ENCODE measurements around the gene CNN3. TPM values are rescaled to one million over a fixed set of nuclear protein-coding genes. Genes with fewer than 3 reads are reported as not detected.
"Not testable (repeated sequence)": the region's sequence is repeated elsewhere in the genome, so short reads cannot be mapped to it uniquely, and the experiment has no call there.

CNN3 gene
- total RNA-seq, 3 donors from 2014 or later (not counting 1 experiment from before 2014, with no cell fraction given), result 0.55 to 1.7 (median 0.96) TPM

DNA sequence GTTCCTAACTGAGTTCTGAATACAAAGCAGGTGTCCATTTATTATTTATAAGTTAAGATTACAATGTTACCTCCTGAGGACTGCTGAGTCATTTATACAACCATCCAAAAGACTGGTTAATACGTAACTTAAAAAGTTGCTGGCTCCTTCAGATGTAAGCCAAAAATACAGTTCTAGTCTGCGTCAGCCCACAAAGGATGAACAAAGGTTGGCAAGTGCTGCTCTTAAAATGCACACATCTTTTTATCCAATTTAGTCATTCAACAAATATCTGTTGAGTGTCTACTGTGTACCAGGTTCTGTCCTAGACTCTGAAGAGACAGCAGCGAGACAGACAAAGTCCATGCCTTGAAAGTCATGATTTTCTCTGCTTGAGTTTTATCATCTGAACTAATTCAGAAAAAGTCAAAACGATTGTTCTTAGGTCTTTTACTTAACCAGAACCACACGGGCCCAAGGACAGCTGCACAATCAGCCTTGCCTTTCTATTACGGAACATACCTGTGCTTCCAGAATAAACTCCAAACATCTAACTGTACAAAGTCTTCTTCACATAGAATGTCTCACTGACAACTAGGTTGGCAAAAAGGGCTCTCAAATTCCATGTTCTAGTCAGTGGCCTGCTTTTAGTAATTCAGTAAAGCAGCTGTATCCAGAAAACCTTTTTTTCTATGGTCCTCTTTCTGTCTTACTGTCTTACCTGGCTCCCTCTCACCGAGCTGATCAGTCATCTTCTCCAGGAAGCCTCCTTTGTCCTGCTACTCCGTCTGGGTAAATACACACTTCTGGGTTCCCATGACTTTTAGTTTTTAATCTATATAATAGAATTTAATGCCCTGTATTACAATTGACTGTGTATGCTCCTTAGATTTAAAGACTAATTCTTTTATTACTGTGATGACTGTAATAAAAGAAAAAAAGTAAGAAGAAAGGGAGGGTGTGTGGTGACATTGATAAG, 15.5 kb upstream of the CNN3 start:
- no peak overlapping the region for H3K27ac Mint-ChIP-seq
- intact Hi-C loops (cut with micrococcal nuclease), result no loop called here
- Histone ChIP-seq H3K36me3 (ENCODE audit: control insufficient read depth, insufficient read depth, low read length) (no peaks in the 10 kb centered on the region), H3K27me3 (ENCODE audit: control insufficient read depth, insufficient read depth, low read length) (no peaks in the 10 kb centered on the region), H3K27ac (ENCODE audit: low read length) (no peak overlapping the region), H3K4me3 (ENCODE audit: low read length) (no peak overlapping the region), H3K9me3 (ENCODE audit: control insufficient read depth, insufficient read depth, low read length) (no peaks in the 10 kb centered on the region), H3K4me1 (ENCODE audit: control insufficient read depth, insufficient read depth, low read length) (no peaks in the 10 kb centered on the region)
- H3K27me3 Mint-ChIP-seq (ENCODE audit: low read depth in 2 of 2), result peaks cover 10 to 25% of the 10 kb centered on the region in 2 donors
- H3K4me1 Mint-ChIP-seq, result no peaks in the 10 kb centered on the region
- H3K36me3 Mint-ChIP-seq, result no peaks in the 10 kb centered on the region
- DNase-seq, result no peak
- no peak overlapping the region for H3K4me3 Mint-ChIP-seq
- TF ChIP-seq, protein P1, sequence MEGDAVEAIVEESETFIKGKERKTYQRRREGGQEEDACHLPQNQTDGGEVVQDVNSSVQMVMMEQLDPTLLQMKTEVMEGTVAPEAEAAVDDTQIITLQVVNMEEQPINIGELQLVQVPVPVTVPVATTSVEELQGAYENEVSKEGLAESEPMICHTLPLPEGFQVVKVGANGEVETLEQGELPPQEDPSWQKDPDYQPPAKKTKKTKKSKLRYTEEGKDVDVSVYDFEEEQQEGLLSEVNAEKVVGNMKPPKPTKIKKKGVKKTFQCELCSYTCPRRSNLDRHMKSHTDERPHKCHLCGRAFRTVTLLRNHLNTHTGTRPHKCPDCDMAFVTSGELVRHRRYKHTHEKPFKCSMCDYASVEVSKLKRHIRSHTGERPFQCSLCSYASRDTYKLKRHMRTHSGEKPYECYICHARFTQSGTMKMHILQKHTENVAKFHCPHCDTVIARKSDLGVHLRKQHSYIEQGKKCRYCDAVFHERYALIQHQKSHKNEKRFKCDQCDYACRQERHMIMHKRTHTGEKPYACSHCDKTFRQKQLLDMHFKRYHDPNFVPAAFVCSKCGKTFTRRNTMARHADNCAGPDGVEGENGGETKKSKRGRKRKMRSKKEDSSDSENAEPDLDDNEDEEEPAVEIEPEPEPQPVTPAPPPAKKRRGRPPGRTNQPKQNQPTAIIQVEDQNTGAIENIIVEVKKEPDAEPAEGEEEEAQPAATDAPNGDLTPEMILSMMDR (IDR thresholded peaks at IDR 0.05), result no peak
- no peak for ATAC-seq
- 83% methylated on average over 7 of the region's 8 CpGs for WGBS (ENCODE audit: insufficient coverage)
- no peaks in the 10 kb centered on the region for H3K9me3 Mint-ChIP-seq

DNA sequence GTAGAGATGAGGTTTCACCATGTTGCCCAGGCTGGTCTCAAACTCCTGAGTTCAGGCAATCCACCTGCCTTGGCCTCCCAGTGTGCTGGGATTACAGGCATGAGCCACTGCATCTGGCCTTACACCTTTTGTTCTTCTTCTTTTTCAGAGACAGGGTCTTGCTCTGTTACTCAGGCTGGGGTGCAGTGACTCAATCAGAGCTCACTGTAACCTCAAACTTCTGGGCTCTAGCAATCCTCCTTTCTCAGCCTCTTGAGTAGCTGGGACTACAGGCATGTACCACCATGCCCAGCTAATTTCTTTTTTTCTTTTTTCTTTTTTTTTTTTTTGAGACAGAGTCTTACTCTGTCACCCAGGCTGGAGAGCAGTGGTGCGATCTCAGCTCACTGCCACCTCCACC, 14.6 kb upstream of the CNN3 start:
- H3K27ac Mint-ChIP-seq; H3K9me3 Mint-ChIP-seq; H3K36me3 Mint-ChIP-seq; H3K4me3 Mint-ChIP-seq; H3K27me3 ChIP-seq (ENCODE audit: control insufficient read depth, insufficient read depth, low read length); H3K36me3 ChIP-seq (ENCODE audit: control insufficient read depth, insufficient read depth, low read length); DNase-seq; intact Hi-C loops (cut with micrococcal nuclease); H3K4me1 Mint-ChIP-seq; H3K4me3 ChIP-seq (ENCODE audit: low read length); H3K27ac ChIP-seq (ENCODE audit: low read length); ATAC-seq; H3K4me1 ChIP-seq (ENCODE audit: control insufficient read depth, insufficient read depth, low read length); H3K9me3 ChIP-seq (ENCODE audit: control insufficient read depth, insufficient read depth, low read length): not testable (repeated sequence)
- 86% methylated on average over 1 of the region's 1 CpG for WGBS (ENCODE audit: insufficient coverage)
- H3K27me3 Mint-ChIP-seq (ENCODE audit: low read depth in 2 of 2), result peaks cover 10 to 25% of the 10 kb centered on the region in 2 donors

DNA sequence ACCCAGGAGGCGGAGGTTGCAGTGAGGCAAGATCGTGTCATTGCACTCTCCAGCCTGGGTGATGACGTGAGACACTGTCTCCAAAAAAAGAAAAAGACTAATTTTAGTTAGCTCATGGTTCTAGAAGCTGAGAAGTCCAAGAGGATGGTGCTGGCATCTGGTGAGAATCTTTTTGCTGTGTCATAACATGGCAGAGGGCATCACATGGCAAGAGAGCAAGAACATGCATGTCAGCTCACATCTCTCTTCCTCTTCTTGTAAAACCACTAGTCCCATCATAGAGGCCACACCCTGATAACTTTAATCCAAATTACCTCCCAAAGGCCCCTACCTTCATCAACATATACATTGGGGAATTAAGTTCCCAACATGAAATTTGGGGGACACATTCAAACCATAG, 13.8 kb upstream of the CNN3 start:
- no peak overlapping the region for H3K4me3 ChIP-seq (ENCODE audit: low read length)
- no peaks in the 10 kb centered on the region for H3K36me3 ChIP-seq (ENCODE audit: control insufficient read depth, insufficient read depth, low read length)
- intact Hi-C loops (cut with micrococcal nuclease), result no loop called here
- no peaks in the 10 kb centered on the region for H3K4me1 ChIP-seq (ENCODE audit: control insufficient read depth, insufficient read depth, low read length)
- no peaks in the 10 kb centered on the region for H3K36me3 Mint-ChIP-seq
- H3K27me3 Mint-ChIP-seq (ENCODE audit: low read depth in 2 of 2), result peaks cover 15 to 25% of the 10 kb centered on the region in 2 donors
- no peaks in the 10 kb centered on the region for H3K4me1 Mint-ChIP-seq
- no peak overlapping the region for H3K27ac Mint-ChIP-seq
- DNase-seq (no peak), ATAC-seq (no peak)
- no peak overlapping the region for H3K27ac ChIP-seq (ENCODE audit: low read length)
- 93% methylated on average over 3 of the region's 3 CpGs for WGBS (ENCODE audit: insufficient coverage)
- no peaks in the 10 kb centered on the region for H3K9me3 ChIP-seq (ENCODE audit: control insufficient read depth, insufficient read depth, low read length)
- H3K4me3 Mint-ChIP-seq, result no peak overlapping the region
- H3K9me3 Mint-ChIP-seq, result no peaks in the 10 kb centered on the region
- TF ChIP-seq, protein P1 (IDR thresholded peaks at IDR 0.05), result no peak
- H3K27me3 ChIP-seq (ENCODE audit: control insufficient read depth, insufficient read depth, low read length), result no peaks in the 10 kb centered on the region

DNA sequence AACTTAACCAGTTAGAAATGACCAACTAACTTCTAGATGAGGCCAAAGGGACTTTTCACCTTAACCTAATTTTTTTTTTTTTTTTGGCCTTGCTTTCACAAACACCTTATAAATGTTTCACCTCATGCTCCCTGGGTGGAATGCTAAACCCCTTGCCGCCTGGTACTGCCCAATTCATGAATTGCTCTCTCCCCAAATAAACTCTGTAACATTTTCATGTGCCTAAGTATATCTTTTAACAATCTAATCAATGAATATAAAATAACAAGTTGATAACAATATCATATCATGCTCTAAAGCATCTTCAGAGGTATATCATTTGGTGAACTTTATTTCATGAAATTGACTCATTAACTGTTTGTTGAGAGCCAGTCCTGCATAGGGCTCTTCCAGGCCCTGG, 10.9 kb upstream of the CNN3 start:
- 15% methylated on average over 1 of the region's 1 CpG for WGBS (ENCODE audit: insufficient coverage)
- Histone ChIP-seq H3K4me1 (ENCODE audit: control insufficient read depth, insufficient read depth, low read length) (no peaks in the 10 kb centered on the region), H3K4me3 (ENCODE audit: low read length) (no peak overlapping the region), H3K27ac (ENCODE audit: low read length) (no peak overlapping the region), H3K27me3 (ENCODE audit: control insufficient read depth, insufficient read depth, low read length) (no peaks in the 10 kb centered on the region), H3K36me3 (ENCODE audit: control insufficient read depth, insufficient read depth, low read length) (no peaks in the 10 kb centered on the region), H3K9me3 (ENCODE audit: control insufficient read depth, insufficient read depth, low read length) (no peaks in the 10 kb centered on the region)
- Mint-ChIP-seq H3K27me3 (ENCODE audit: low read depth in 2 of 2) (peaks cover 14 to 18% of the 10 kb centered on the region in 2 donors), H3K4me1 (no peaks in the 10 kb centered on the region), H3K27ac (no peak overlapping the region), H3K4me3 (no peak overlapping the region), H3K9me3 (no peaks in the 10 kb centered on the region), H3K36me3 (no peaks in the 10 kb centered on the region)
- no peak for DNase-seq
- intact Hi-C loops (cut with micrococcal nuclease), result no loop called here
- no peak for ATAC-seq
- TF ChIP-seq, protein P1 (IDR thresholded peaks at IDR 0.05), result no peak

Data from natural killer cell (primary cell).